CD14-positive monocyte (primary cell): ENCODE data around the gene BTBD8. TPM values are rescaled to one million over a fixed set of nuclear protein-coding genes. Genes with fewer than 3 reads are reported as not detected.

Source experiments
- DNase-seq, 3 donors: peaks; one replicate each; pipeline ENCODE4 v3.0.0-alpha.2; 2011 to 2022
- H2AFZ ChIP-seq: 2 replicates; pipeline ENCODE4 v1.6.0; 2012; ENCODE audit warnings: mild to moderate bottlenecking, low read depth, low read length, inconsistent platforms; ENCODE audit not compliant: insufficient read depth, poor library complexity, severe bottlenecking
- H3K27ac ChIP-seq, 2 donors: 1 replicate in 1 of 2; 2 replicates in 1 of 2; pipeline ENCODE4 v1.5.1; 2012 to 2013; ENCODE audit warnings: low read length in 2 of 2, control low read depth in 1 of 2, inconsistent platforms in 1 of 2, low read depth in 1 of 2, mild to moderate bottlenecking in 1 of 2
- H3K27me3 ChIP-seq, 2 donors: one replicate each; pipeline versions ENCODE4 v1.6.0 to v1.6.1; 2011 to 2013; ENCODE audit warnings: low read length in 2 of 2; ENCODE audit not compliant: control insufficient read depth in 2 of 2, insufficient read depth in 2 of 2
- H3K36me3 ChIP-seq, 2 donors: replicated peaks in 1 of 2; 1 replicate in 1 of 2; 2 replicates in 1 of 2; pipeline versions ENCODE4 v1.5.1 to v1.6.1; 2012 to 2013; ENCODE audit warnings: low read length in 2 of 2, control low read depth in 1 of 2, inconsistent platforms in 1 of 2, mild to moderate bottlenecking in 1 of 2; ENCODE audit not compliant: insufficient read depth in 2 of 2, control insufficient read depth in 1 of 2
- H3K4me1 ChIP-seq, 2 donors: 1 replicate in 1 of 2; 2 replicates in 1 of 2; pipeline versions ENCODE4 v1.5.1 to v1.6.1; 2012 to 2013; ENCODE audit warnings: low read length in 2 of 2, control low read depth in 1 of 2, inconsistent platforms in 1 of 2, mild to moderate bottlenecking in 1 of 2, moderate library complexity in 1 of 2; ENCODE audit not compliant: insufficient read depth in 2 of 2, control insufficient read depth in 1 of 2
- H3K4me2 ChIP-seq: replicated peaks from 2 replicates; pipeline ENCODE3; 2012; ENCODE audit warnings: low read length, moderate library complexity, mild to moderate bottlenecking; ENCODE audit not compliant: poor library complexity, severe bottlenecking; ENCODE audit errors: extremely low read depth
- H3K4me3 ChIP-seq, 3 experiments: fragments of 200-600 bp in 1 of 3; sonication (generic) in 1 of 3; replicated peaks in 1 of 3; 1 replicate in 2 of 3; 2 replicates in 1 of 3; pipeline ENCODE4 v1.5.1; 2011 to 2013; ENCODE audit warnings: low read length in 3 of 3, mild to moderate bottlenecking in 3 of 3, control low read depth in 2 of 3, low read depth in 2 of 3, inconsistent platforms in 1 of 3, moderate library complexity in 1 of 3
- H3K79me2 ChIP-seq: 2 replicates; pipeline ENCODE4 v1.6.0; 2012; ENCODE audit warnings: mild to moderate bottlenecking, control low read depth, inconsistent platforms, low read length, moderate library complexity; ENCODE audit not compliant: insufficient read depth
- H3K9ac ChIP-seq: 2 replicates; pipeline ENCODE4 v1.6.0; 2017; ENCODE audit warnings: low read length, mild to moderate bottlenecking; ENCODE audit not compliant: insufficient read depth, poor library complexity, severe bottlenecking
- H3K9me3 ChIP-seq, 2 donors: replicated peaks in 1 of 2; 1 replicate in 1 of 2; 2 replicates in 1 of 2; pipeline versions ENCODE4 v1.5.1 to v1.6.1; 2012 to 2013; ENCODE audit warnings: low read length in 2 of 2, control low read depth in 1 of 2; ENCODE audit not compliant: control insufficient read depth in 1 of 2, insufficient read depth in 1 of 2
- H4K20me1 ChIP-seq: 2 replicates; pipeline ENCODE4 v1.6.0; 2012; ENCODE audit warnings: mild to moderate bottlenecking, low read length, control low read depth, moderate library complexity; ENCODE audit not compliant: insufficient read depth
- H3K27ac Mint-ChIP-seq, 7 donors: one replicate each; pipeline ENCODE4 v1.8.0; 2020; ENCODE audit warnings: mild to moderate bottlenecking in 7 of 7, mixed read lengths in 7 of 7, moderate library complexity in 6 of 7, inconsistent platforms in 2 of 7
- H3K27me3 Mint-ChIP-seq, 3 donors: one replicate each; pipeline ENCODE4 v1.8.0; 2021 to 2022; ENCODE audit warnings: low read depth in 3 of 3, mild to moderate bottlenecking in 3 of 3, mixed read lengths in 3 of 3, moderate library complexity in 3 of 3, inconsistent platforms in 1 of 3
- H3K36me3 Mint-ChIP-seq, 2 donors: one replicate each; pipeline ENCODE4 v1.8.0; 2020; ENCODE audit warnings: mixed read lengths in 2 of 2, inconsistent platforms in 1 of 2, mild to moderate bottlenecking in 1 of 2
- H3K4me1 Mint-ChIP-seq: one replicate; pipeline ENCODE4 v1.8.0; 2020; ENCODE audit warnings: mild to moderate bottlenecking, mixed read lengths
- H3K4me3 Mint-ChIP-seq, 2 donors: one replicate each; pipeline ENCODE4 v1.8.0; 2020; ENCODE audit warnings: mild to moderate bottlenecking in 2 of 2, mixed read lengths in 2 of 2, moderate library complexity in 1 of 2
- H3K9me3 Mint-ChIP-seq, 7 donors: one replicate each; pipeline ENCODE4 v1.8.0; 2020 to 2022; ENCODE audit warnings: mixed read lengths in 7 of 7, mild to moderate bottlenecking in 6 of 7, moderate library complexity in 6 of 7, inconsistent platforms in 2 of 7
- WGBS: methylation state at CpG from one replicate; pipeline ENCODE4 v1.1.5; 2013; ENCODE audit warnings: missing lambda C conversion rate; ENCODE audit not compliant: insufficient coverage; 5-methylcytosine and 5-hydroxymethylcytosine counted together
- intact Hi-C, 2 donors: fragments of 100-400 bp; cut with micrococcal nuclease; formaldehyde crosslinking; loops; one replicate each; pipeline versions ENCODE4 v1.15.0 to v1.15.1; 2023
- polyA plus RNA-seq, 3 donors: library from polyadenylated mRNA; depleted of rRNA in 1 of 3; unstranded in 2 of 3; stranded (reverse) in 1 of 3; fragments of 300-500 nt in 2 of 3; fragments of >200 nt in 1 of 3; fragmentation: Illumina TruSeq in 2 of 3; gene quantifications; 1 replicate in 2 of 3; 2 replicates in 1 of 3; pipeline ENCODE4 v1.2.3, GENCODE V29; 2012 to 2021
- TF ChIP-seq, protein P1 (sequence below): fragments of 200-600 bp; IDR thresholded peaks from one replicate; pipeline ENCODE4 v1.8.0; 2022; ENCODE audit warnings: antibody characterized with exemption, mild to moderate bottlenecking

Gene BTBD8
- polyA plus RNA-seq, 3 donors, result 0.44 to 1.1 (median 0.88) TPM

DNA sequence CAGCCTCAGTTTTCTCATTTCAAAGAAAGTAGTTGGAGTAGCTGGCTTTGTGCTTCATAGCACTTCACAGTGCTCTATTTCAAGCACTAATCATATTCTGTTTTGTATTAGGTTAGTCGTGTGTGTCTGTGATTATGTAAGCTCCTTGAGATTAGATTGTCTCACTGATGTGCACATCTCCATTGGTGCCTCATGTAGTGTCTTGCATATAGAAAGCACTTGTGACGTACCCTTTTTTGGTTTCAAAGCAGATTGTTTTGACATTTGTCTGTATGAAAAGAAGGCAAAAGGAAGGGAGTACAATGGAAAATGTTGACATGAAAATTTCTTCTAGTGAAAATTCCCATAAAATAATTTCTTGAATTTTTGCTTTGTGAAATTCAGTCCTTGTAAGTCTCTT is 13.9 kb downstream of the BTBD8 start:
- TF ChIP-seq, protein P1, sequence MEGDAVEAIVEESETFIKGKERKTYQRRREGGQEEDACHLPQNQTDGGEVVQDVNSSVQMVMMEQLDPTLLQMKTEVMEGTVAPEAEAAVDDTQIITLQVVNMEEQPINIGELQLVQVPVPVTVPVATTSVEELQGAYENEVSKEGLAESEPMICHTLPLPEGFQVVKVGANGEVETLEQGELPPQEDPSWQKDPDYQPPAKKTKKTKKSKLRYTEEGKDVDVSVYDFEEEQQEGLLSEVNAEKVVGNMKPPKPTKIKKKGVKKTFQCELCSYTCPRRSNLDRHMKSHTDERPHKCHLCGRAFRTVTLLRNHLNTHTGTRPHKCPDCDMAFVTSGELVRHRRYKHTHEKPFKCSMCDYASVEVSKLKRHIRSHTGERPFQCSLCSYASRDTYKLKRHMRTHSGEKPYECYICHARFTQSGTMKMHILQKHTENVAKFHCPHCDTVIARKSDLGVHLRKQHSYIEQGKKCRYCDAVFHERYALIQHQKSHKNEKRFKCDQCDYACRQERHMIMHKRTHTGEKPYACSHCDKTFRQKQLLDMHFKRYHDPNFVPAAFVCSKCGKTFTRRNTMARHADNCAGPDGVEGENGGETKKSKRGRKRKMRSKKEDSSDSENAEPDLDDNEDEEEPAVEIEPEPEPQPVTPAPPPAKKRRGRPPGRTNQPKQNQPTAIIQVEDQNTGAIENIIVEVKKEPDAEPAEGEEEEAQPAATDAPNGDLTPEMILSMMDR, result no peak
- peaks cover 24% of the 10 kb centered on the region for H3K4me1 Mint-ChIP-seq
- peaks cover 0 to 9% (median 2%) of the 10 kb centered on the region in 7 donors for H3K9me3 Mint-ChIP-seq
- no peak overlapping the region for H3K4me3 Mint-ChIP-seq
- peaks cover 16 to 21% of the 10 kb centered on the region in 2 donors for H3K4me1 ChIP-seq
- no peak overlapping the region for H3K9ac ChIP-seq
- H3K79me2 ChIP-seq, result no peaks in the 10 kb centered on the region
- intact Hi-C loops, result no loop called here
- no peaks in the 10 kb centered on the region for H3K36me3 ChIP-seq
- no peak overlapping the region for H3K4me3 ChIP-seq
- H2AFZ ChIP-seq, result no peak overlapping the region
- no peaks in the 10 kb centered on the region for H4K20me1 ChIP-seq
- no peak overlapping the region for H3K27ac Mint-ChIP-seq
- no peaks in the 10 kb centered on the region for H3K27me3 ChIP-seq
- whole genome bisulfite sequencing, result no CpG with 5 or more reads among the region's 2 CpGs
- H3K36me3 Mint-ChIP-seq, result peaks cover 3 to 5% of the 10 kb centered on the region in 2 donors
- H3K9me3 ChIP-seq, result peaks cover 0 to 2% of the 10 kb centered on the region in 2 donors
- no peaks in the 10 kb centered on the region for H3K27me3 Mint-ChIP-seq
- H3K4me2 ChIP-seq, result no peak overlapping the region
- no peak for DNase-seq
- no peak overlapping the region for H3K27ac ChIP-seq

DNA sequence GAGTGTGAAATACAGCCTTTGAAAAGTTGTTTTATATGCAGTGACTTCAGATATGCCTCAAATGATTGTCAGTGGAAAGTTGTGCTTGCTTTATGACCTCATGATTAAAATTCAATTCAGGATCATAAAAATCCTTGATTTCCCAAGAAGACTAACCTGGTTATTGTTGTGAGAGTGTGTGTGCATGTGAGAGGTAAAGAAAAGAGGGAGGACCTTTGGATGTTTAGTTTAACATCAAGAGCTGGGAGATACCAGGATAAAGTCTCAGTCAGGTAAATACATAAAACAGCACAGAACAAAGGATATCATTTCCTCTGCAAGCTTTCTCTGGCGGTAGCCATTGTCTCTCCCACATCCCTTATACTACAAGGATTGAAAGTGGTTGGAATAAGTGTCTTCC is 14.4 kb downstream of the BTBD8 start:
- H3K27ac ChIP-seq, result no peak overlapping the region
- DNase-seq, result no peak
- peak overlapping the region in 1 of 7 donors; percentile 65 for H3K27ac Mint-ChIP-seq
- H3K4me3 ChIP-seq, result no peak overlapping the region
- H3K4me1 ChIP-seq, result peaks cover 16 to 21% of the 10 kb centered on the region in 2 donors
- no peak overlapping the region for H3K4me3 Mint-ChIP-seq
- no peaks in the 10 kb centered on the region for H4K20me1 ChIP-seq
- no peaks in the 10 kb centered on the region for H3K27me3 ChIP-seq
- H3K4me1 Mint-ChIP-seq, result peaks cover 24% of the 10 kb centered on the region
- no peak overlapping the region for H3K4me2 ChIP-seq
- H3K9me3 ChIP-seq, result peaks cover 0 to 2% of the 10 kb centered on the region in 2 donors
- no peak overlapping the region for H2AFZ ChIP-seq
- peaks cover 0 to 9% (median 2%) of the 10 kb centered on the region in 7 donors for H3K9me3 Mint-ChIP-seq
- no peaks in the 10 kb centered on the region for H3K79me2 ChIP-seq
- no peak overlapping the region for H3K9ac ChIP-seq
- no CpG with 5 or more reads among the region's 1 CpG for WGBS
- intact Hi-C loops, result no loop called here
- no peaks in the 10 kb centered on the region for H3K27me3 Mint-ChIP-seq
- TF ChIP-seq, protein P1, result no peak
- no peaks in the 10 kb centered on the region for H3K36me3 ChIP-seq
- H3K36me3 Mint-ChIP-seq, result peaks cover 3 to 5% of the 10 kb centered on the region in 2 donors
